WTC11 (cell line): ENCODE measurements around the gene SLIT2.

Experiments used
- SMAD3 ChIP-seq: sonication (generic); formaldehyde crosslinking; IDR thresholded peaks from 2 replicates; pipeline ENCODE4 v1.8.0; 2022; ENCODE audit warnings: missing genetic modification reagents, mild to moderate bottlenecking, borderline replicate concordance
- TEAD1 ChIP-seq: sonication (generic); formaldehyde crosslinking; IDR thresholded peaks from 2 replicates; pipeline ENCODE4 v1.8.0; 2022; ENCODE audit warnings: mild to moderate bottlenecking, missing genetic modification reagents
- TF ChIP-seq, protein P1 (sequence below): sonication (generic); formaldehyde crosslinking; IDR thresholded peaks from 2 replicates; pipeline ENCODE4 v1.8.0; 2022; ENCODE audit warnings: mild to moderate bottlenecking, missing genetic modification reagents
- TF ChIP-seq, protein P2 (sequence below): sonication (generic); formaldehyde crosslinking; IDR thresholded peaks from 2 replicates; pipeline ENCODE4 v1.8.1; 2023; ENCODE audit warnings: mild to moderate bottlenecking, missing genetic modification reagents, moderate library complexity
- TF ChIP-seq, protein P3 (sequence below): sonication (generic); formaldehyde crosslinking; IDR thresholded peaks from 2 replicates; pipeline ENCODE4 v1.8.1; 2022; ENCODE audit warnings: mild to moderate bottlenecking, moderate library complexity, missing genetic modification reagents
- TF ChIP-seq, protein P4 (sequence below): fragments of 200-600 bp; IDR thresholded peaks from 2 replicates; pipeline ENCODE4 v1.8.0; 2022; ENCODE audit warnings: antibody characterized with exemption
- TF ChIP-seq, protein P5 (sequence below): sonication (generic); formaldehyde crosslinking; IDR thresholded peaks from 2 replicates; pipeline ENCODE4 v1.8.1; 2022; ENCODE audit warnings: missing genetic modification reagents, borderline replicate concordance
- TF ChIP-seq, protein P6 (sequence below): fragments of 250-450 bp; sonication (Bioruptor Pico); conservative IDR thresholded peaks from 2 replicates; pipeline ENCODE4 v1.9.0; 2021; ENCODE audit warnings: mild to moderate bottlenecking
- TF ChIP-seq, protein P7 (sequence below): sonication (generic); formaldehyde crosslinking; IDR thresholded peaks from 2 replicates; pipeline ENCODE4 v1.8.0; 2022; ENCODE audit warnings: mild to moderate bottlenecking, missing genetic modification reagents

DNA sequence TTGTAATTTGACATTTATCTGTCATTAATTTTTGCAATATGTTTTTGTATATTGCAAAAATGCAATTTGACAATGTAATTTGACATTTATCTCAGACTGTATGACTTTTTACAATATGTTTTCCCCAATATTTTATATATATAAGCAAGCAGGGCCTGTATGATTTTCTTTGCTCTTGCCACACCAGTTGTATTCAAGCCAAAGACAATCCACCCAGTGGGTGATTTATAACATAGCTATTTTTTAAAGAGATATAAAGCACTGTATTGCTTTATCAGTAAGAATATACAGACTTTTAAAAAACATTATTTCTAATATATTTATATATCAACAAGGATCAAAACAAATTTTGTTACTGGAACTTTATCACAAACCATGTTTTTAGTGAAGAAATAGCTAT, 47.3 kb downstream of the SLIT2 start:
- TF ChIP-seq TEAD1 (CRISPR knock-in tag) (no peak), SMAD3 (no peak)
- TF ChIP-seq, protein P1, sequence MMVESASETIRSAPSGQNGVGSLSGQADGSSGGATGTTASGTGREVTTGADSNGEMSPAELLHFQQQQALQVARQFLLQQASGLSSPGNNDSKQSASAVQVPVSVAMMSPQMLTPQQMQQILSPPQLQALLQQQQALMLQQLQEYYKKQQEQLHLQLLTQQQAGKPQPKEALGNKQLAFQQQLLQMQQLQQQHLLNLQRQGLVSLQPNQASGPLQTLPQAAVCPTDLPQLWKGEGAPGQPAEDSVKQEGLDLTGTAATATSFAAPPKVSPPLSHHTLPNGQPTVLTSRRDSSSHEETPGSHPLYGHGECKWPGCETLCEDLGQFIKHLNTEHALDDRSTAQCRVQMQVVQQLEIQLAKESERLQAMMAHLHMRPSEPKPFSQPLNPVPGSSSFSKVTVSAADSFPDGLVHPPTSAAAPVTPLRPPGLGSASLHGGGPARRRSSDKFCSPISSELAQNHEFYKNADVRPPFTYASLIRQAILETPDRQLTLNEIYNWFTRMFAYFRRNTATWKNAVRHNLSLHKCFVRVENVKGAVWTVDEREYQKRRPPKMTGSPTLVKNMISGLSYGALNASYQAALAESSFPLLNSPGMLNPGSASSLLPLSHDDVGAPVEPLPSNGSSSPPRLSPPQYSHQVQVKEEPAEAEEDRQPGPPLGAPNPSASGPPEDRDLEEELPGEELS (CRISPR knock-in tag) = no peak
- TF ChIP-seq, protein P2, sequence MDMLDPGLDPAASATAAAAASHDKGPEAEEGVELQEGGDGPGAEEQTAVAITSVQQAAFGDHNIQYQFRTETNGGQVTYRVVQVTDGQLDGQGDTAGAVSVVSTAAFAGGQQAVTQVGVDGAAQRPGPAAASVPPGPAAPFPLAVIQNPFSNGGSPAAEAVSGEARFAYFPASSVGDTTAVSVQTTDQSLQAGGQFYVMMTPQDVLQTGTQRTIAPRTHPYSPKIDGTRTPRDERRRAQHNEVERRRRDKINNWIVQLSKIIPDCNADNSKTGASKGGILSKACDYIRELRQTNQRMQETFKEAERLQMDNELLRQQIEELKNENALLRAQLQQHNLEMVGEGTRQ (CRISPR knock-in tag) = no peak
- TF ChIP-seq, protein P3, sequence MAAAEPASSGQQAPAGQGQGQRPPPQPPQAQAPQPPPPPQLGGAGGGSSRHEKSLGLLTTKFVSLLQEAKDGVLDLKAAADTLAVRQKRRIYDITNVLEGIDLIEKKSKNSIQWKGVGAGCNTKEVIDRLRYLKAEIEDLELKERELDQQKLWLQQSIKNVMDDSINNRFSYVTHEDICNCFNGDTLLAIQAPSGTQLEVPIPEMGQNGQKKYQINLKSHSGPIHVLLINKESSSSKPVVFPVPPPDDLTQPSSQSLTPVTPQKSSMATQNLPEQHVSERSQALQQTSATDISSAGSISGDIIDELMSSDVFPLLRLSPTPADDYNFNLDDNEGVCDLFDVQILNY (CRISPR knock-in tag) = no peak
- TF ChIP-seq, protein P4, sequence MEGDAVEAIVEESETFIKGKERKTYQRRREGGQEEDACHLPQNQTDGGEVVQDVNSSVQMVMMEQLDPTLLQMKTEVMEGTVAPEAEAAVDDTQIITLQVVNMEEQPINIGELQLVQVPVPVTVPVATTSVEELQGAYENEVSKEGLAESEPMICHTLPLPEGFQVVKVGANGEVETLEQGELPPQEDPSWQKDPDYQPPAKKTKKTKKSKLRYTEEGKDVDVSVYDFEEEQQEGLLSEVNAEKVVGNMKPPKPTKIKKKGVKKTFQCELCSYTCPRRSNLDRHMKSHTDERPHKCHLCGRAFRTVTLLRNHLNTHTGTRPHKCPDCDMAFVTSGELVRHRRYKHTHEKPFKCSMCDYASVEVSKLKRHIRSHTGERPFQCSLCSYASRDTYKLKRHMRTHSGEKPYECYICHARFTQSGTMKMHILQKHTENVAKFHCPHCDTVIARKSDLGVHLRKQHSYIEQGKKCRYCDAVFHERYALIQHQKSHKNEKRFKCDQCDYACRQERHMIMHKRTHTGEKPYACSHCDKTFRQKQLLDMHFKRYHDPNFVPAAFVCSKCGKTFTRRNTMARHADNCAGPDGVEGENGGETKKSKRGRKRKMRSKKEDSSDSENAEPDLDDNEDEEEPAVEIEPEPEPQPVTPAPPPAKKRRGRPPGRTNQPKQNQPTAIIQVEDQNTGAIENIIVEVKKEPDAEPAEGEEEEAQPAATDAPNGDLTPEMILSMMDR = no peak
- TF ChIP-seq, protein P5, sequence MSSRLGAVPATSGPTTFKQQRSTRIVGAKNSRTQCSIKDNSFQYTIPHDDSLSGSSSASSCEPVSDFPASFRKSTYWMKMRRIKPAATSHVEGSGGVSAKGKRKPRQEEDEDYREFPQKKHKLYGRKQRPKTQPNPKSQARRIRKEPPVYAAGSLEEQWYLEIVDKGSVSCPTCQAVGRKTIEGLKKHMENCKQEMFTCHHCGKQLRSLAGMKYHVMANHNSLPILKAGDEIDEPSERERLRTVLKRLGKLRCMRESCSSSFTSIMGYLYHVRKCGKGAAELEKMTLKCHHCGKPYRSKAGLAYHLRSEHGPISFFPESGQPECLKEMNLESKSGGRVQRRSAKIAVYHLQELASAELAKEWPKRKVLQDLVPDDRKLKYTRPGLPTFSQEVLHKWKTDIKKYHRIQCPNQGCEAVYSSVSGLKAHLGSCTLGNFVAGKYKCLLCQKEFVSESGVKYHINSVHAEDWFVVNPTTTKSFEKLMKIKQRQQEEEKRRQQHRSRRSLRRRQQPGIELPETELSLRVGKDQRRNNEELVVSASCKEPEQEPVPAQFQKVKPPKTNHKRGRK = no peak
- TF ChIP-seq, protein P6, sequence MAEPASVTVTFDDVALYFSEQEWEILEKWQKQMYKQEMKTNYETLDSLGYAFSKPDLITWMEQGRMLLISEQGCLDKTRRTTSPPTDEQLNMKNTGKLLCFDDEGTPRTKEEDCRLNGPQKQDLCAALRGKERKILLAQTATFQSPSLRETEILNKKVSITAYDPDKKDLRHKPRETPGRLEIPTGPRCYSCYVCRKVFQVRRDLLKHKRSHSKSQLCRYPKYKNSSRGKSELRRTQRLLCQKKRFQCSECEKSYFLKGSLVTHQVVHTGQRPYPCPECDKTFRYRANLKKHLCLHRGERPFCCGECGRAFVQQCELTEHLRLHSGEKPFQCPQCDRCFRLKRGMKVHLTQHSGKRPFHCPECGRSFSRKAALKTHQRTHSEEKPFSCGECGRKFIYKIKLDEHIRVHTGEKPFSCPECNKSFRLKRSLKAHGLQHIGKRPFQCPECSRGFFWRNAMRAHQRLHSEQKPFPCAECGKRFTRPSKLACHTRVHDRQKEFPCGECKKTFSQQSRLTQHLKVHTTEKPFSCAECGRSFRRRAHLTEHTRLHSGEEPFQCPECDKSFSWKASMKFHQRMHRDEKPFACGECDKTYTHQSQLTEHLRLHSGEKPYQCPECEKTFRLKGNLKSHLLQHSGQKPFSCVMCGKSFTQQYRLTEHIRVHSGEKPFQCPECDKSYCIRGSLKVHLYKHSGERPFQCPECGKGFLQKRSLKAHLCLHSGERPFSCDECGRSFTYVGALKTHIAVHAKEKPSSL = no peak
- TF ChIP-seq, protein P7, sequence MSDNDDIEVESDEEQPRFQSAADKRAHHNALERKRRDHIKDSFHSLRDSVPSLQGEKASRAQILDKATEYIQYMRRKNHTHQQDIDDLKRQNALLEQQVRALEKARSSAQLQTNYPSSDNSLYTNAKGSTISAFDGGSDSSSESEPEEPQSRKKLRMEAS (CRISPR knock-in tag) = no peak
